HG02642 (cell line): ENCODE measurements around the gene TRAM2.

Experiments
- ATAC-seq: cut with Tn5 transposase; IDR thresholded peaks from one replicate; pipeline ENCODE4 v1.9.1; 2021; ENCODE audit warnings: mild to moderate bottlenecking; ENCODE audit not compliant: unreplicated experiment, poor library complexity

Gene TRAM2

DNA sequence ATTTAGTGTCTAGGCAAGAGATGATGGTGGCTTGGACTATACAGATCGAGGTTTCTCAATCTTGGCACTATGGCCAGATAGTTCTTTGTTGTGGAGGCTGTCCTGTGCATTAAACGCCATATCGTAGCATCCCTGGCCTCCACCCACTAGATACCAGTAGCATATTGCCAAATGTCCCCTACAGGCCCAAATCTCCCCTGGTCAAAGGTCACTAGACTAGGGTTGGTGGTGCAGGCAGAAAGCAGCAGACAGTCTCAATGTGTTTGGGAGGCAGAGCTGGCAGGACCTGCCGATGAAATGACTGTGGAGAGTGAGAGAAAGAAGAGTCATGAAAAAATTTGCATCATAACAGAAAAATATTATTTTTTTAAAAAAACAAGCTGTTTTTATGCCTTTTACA lies 63.0 kb downstream of the TRAM2 start:
- no peak for ATAC-seq

DNA sequence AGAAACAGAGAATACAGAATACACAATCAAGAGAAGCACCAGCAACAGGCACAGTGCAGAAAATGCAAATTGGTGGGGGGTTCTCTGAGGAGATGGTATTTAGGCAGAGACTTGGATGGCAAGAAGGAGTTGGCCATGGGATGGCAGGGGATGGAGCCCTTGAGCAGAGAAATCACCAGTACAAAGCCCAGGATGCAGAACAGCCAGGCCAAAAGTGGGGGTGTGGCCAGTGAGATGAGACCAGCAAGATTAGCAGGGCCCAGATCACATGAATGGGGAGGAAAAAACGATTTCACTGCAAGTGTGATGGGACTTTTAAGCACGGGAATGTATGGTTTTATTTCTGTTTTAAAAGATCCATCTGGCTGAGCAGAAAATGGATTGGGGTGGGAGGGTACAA lies 63.4 kb downstream of the TRAM2 start:
- ATAC-seq, result no peak

DNA sequence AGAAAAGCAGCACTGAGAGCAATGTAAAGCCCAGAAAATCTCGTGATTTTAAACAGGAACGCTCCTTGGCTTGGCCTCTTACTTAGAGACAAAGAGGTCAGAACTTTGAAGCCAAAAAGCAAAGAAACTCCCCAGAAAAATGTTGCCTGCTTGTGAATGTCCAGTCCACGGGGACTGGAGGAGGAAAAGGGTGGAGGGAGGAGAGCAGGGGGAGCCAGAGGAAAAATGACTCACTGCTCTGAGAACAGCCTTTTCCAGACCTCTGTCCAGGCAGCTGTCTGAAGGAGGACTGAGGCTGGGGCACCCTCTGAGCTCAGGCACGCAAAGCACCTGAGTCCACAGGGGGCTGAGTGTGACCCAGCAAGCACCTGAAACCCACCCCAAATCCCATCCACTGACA lies 64.7 kb downstream of the TRAM2 start:
- no peak for ATAC-seq

DNA sequence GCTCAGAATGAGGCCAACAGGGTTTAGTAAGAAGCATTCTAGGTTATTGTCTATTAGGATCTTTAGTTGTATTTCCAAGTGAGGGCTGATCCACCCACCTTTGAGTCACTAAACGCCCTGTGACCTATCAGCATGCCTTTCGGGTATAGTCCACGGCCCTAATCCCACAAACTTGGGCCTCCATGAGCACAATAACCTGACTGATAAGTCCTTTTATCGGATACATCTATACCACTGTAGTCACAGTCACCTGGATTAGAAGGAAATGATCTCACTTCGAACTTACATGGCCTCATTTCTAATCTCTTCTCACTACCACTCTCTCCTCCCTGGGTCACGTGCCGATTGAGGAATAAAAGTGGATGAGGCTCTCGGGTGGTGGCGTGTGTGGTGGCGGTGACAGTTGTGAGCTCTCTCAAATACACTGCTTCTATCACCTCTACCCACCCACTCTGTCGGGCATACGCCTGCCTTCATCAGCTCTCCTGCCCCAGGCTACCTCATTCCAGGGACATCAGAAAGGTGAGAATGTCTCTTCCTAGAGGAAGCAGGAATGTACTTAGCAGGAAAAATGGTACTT lies 65.2 kb downstream of the TRAM2 start:
- no peak for ATAC-seq

DNA sequence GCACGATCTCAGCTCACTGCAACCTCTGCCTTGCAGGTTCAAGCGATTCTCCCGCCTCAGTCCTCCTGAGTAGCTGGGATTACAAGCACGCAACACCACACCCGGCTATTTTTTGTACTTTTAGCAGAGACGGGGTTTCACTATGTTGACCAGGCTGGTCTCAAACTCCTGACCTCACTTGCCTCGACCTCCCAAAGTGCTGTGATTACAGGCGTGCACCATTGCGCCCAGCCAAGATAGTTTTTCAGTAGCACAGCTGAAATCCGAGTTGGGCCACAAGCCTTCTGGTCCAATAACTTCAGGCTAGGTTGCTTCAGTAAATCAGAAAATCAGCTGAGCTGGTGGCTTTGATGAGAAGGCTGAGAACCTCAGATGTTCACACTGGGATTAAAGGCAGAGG lies 65.7 kb downstream of the TRAM2 start:
- no peak for ATAC-seq

GRCh38 chr6:52510213-52510562 lies 66.7 kb downstream of the TRAM2 start:
- no peak for ATAC-seq

DNA sequence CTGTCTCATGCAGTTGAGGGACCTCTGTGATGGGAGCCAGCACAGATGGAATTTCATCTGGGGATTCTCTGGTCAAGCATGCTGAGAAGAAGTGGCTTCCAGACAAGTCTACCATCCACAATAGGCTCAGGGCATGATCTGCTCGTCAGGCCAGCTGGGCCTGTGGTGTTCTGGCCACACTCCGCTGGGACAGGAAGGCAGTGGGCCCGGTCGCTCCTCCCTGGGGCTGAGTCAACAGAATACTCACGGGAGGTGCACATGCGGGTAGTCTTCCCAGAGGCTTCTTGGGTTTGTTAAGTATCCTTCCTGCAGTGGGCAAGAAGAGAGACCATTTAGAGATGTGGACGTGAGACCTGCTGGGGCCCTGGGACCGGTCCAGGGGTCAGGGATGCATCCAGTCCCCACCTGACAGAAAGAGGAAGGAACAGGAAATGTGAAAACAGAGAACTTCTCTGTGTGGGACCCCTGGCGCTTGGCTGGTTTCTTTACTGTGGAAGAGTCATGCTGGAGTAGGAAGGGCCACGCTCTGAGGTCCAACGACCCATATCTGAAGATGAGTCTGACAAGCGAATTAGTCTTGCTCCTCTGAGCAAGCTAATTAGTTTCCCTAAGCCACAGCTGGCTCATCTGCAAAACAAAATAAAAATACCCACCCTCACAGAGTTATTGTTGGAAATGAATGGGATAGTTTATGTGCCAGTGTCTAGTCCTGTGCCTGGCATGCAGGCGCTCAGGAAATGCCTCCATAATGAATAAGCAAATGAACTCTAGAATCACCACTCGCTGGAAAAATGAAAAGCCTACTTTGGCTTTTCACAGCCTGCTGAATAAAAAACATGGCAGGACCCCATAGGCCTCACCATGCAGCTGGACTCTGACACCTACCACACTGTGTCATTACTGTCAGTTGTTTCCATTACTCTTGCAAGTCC lies 67.3 kb downstream of the TRAM2 start:
- no peak for ATAC-seq

GRCh38 chr6:52508261-52508739 lies 68.6 kb downstream of the TRAM2 start:
- ATAC-seq, result no peak

- no peak for ATAC-seq
Observed at GRCh38 chr6:52507557-52508260, 69.2 kb downstream of the TRAM2 start.

- no peak for ATAC-seq
Observed at GRCh38 chr6:52506476-52506875, 70.4 kb downstream of the TRAM2 start.

DNA sequence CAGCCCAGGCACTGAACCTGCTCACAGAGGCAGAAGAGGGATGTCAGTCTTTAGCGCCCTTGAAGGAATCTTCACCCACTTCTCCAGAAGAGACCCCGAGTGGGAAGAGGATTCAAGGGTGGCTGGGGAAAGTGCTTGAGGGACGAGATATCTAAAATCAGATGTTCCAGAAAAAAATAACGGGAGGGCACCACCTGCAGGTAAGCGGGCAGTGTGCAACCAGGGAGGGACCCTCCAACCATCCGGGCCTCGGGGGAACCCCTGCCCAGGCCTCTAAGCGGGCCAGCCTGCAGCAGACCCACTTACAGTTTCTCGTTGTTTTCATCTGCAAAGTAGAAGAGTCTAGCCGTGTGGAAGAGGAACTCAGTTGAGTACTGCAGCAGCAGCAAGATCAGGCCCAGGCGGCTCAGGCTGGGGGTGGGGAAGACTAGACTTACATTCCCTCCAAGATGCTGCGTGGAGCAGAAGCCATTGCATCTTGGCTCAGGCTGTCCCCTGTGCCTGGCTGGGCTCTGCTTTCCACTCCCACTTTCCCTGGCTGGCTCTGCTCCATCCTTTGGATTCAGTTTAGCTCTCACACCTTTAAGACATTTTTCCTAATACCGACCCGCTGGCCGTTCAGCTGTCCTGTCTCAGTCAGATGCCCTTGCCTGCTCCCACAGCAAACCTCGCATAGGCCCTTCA lies 71.0 kb downstream of the TRAM2 start:
- no peak for ATAC-seq

GRCh38 chr6:52504782-52505136 lies 72.1 kb downstream of the TRAM2 start:
- no peak for ATAC-seq

DNA sequence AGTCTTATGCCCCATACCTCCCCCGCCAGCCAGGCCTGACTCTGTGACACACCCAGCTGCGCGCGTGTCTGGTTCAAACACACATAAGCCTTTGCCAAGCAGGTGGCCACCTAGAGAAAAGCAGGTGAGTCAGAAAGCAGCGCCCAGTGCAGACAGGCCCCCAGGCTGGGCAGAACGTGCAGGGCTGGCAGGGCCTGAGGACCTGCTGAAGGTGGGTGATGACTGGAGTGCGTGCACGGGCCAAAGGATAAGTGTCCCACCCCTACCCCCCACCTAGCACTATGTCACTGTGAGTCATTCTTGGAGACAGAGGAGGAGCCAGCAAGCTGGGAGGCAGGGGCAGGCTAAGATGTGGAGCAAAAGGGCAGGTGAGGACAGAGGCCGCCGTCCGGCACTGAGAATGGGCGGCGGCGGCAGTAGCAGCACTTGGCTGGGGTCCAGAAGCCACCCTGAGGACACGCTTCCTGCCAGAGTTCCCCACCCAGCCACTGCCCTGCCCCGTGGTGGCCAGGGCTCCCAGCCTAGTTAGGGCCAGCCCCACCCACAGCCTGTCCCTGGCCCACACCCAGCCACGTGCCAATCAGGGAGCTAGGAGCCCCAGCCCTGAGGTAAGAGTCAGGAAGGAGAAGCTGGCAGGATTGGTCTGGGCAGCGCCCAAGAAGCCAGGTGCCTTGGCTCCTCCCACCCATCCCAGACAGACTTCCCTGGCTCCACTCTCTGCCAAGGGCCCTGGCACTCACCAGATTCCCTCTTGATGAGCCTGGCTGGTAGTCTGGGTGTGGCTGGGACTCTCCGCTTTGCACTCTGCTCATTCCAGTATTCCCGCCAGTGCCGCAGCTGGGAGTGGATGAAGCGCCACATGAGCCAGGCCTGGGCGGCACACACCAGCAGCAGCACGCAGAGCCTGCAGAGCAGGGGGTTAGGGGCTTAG lies 72.7 kb downstream of the TRAM2 start:
- no peak for ATAC-seq

DNA sequence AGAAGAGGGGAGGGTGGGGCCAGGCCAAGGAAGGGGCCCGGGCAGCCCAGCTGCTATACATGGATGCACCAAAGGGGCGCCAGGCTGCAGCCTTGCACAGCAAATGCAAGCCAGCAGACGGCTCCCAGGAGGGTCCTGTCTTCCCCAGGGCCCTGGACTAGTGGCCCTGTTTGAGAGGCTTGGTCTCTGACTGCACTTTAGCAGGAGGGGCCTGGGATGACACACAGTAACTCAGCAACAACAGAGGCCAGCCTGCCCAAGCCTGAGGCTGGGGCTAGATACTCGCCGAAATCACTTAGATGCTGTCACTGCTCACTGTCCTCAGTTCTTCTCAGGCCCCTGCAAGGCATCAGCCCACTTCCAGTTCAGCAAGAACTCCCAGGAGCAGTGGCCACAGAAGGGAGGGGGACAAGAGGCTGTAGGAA lies 73.5 kb downstream of the TRAM2 start:
- ATAC-seq, result no peak

DNA sequence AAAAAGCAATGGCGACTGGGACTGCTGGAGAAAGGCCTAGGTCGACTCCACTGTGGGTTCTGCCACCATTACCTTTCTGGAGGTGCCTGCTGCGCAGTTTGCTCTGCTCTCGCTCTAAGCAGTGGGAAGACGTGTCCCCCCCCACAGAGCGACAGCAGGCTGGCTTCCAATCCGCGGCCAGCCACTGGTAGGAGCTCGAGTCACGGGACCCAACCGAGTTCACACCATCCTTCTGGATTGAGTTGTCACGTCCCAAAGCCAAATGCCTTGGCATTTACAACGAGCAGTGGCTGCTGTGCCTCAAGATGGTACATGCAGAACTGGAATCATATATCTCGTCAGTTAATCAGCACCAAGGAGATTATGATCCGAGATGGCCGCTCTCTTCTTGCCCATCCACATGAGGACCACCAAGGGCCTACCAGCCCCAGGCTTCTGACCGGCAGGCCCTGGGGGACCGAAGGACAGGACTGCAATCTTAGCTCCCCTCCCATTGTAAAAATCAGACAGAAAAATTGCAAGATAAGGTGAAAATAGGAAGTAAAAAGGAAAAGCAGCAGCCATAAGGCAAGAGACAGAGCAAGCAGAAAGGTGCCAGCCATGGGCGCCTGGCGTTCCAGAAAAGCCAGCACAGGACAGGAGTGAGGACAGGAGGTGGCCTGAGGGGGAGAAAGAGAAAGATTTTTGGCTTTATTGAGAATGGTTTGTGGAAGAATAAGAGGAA lies 74.4 kb downstream of the TRAM2 start:
- ATAC-seq, result no peak

DNA sequence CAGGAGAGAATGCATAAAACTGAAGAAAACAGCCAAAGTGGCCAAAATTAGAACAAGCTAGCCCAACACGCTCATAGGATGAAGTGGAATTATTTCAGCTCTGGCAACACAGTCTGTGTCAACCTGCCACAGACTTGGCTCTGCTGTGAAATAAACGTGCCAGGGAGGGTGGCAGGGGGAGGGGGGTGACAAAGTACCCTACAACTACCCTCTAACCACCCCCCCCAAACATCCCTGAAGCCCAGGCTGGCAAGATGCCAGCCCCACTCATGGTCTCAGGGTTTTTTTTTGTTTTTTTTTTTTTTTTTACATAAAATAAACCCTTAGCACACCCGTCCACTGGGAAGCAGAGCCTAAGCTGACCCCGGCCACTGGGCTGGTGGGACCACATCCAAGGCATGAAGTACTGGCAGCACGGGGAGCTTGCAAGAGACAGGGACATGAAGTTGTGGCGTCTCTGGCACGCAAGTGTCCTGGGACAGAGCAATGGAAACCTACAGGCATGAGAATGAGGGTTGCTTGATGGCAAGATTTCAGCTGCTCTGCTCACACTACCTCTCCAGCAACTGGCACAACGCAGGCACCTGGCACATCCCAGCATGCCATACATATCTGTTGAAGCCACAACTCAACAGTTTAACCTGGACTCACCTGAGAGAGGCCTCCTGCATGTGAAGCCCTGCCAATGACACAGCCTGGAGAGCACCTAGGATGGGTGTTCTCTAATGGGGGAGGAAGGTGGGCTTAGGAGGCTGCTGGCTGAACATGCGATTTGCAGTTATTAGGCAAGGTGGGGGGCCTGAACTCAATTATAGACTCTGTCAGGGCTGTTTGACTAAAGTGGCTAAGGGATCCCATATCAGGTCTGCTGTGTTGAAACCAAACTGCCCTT lies 76.4 kb downstream of the TRAM2 start:
- ATAC-seq, result no peak

GRCh38 chr6:52499681-52500236 lies 77.1 kb downstream of the TRAM2 start:
- ATAC-seq, result no peak

GRCh38 chr6:52499026-52499425 lies 77.8 kb downstream of the TRAM2 start:
- no peak for ATAC-seq
